IMR-90 (cell line): ENCODE results near the gene SLC6A11. TPM values are rescaled to one million over a fixed set of nuclear protein-coding genes. Genes with fewer than 3 reads are reported as not detected.

Experiments used
- ATAC-seq: fragments of 200-7000 bp; cut with Tn5 transposase; 2 replicates; pipeline ENCODE4 v1.9.1; 2020; ENCODE audit warnings: low read depth, mild to moderate bottlenecking, moderate library complexity
- BruUV-seq: library from RNA; stranded (reverse); fragments of 400-500 nt; replicated peaks from 2 replicates; lab custom pipeline; 2021; lab: Mats Ljungman, UMichigan
- CTCF ChIA-PET: fragments of 300-600 bp; formaldehyde crosslinking; extraction: SDS; loops from one replicate; lab custom pipeline; 2021; ENCODE audit warnings: antibody characterized with exemption; lab: Yijun Ruan, JAX
- POLR2A ChIA-PET: fragments of 300-600 bp; sonication (Branson Sonifier 250); formaldehyde crosslinking; loops from one replicate; lab custom pipeline; 2022; ENCODE audit warnings: antibody characterized with exemption; ENCODE audit not compliant: unreplicated experiment; lab: Charles Lee
- DNase-seq: peaks from one replicate; pipeline ENCODE4 v3.0.0; 2013
- H2AFZ ChIP-seq: replicated peaks from 2 replicates; pipeline ENCODE3; 2013; ENCODE audit warnings: low read length, mild to moderate bottlenecking; ENCODE audit not compliant: poor library complexity
- H2AK5ac ChIP-seq: 2 replicates; pipeline ENCODE4 v1.6.1; 2013; ENCODE audit warnings: low read depth, low read length, inconsistent platforms
- H2AK9ac ChIP-seq: replicated peaks from 2 replicates; pipeline ENCODE3; 2013; ENCODE audit warnings: mild to moderate bottlenecking, low read depth, low read length, moderate library complexity; ENCODE audit not compliant: poor library complexity
- H2BK120ac ChIP-seq: 2 replicates; pipeline ENCODE4 v1.6.1; 2013; ENCODE audit warnings: low read depth, low read length, inconsistent platforms
- H2BK15ac ChIP-seq: 3 replicates; pipeline ENCODE4 v1.6.1; 2013; ENCODE audit warnings: low read depth, low read length, inconsistent platforms
- H2BK20ac ChIP-seq: 2 replicates; pipeline ENCODE4 v1.6.1; 2013; ENCODE audit warnings: low read depth, mild to moderate bottlenecking, inconsistent platforms, low read length, moderate library complexity
- H2BK5ac ChIP-seq: 2 replicates; pipeline ENCODE4 v1.6.1; 2013; ENCODE audit warnings: mild to moderate bottlenecking, low read depth, low read length, inconsistent platforms; ENCODE audit not compliant: poor library complexity, severe bottlenecking
- H3K14ac ChIP-seq: replicated peaks from 2 replicates; pipeline ENCODE4 v1.6.1; 2013; ENCODE audit warnings: low read depth, low read length, inconsistent platforms
- H3K18ac ChIP-seq: 2 replicates; pipeline ENCODE4 v1.6.1; 2013; ENCODE audit warnings: low read depth, low read length, control low read depth
- H3K23ac ChIP-seq: 2 replicates; pipeline ENCODE4 v1.6.1; 2013; ENCODE audit warnings: low read depth, low read length, inconsistent platforms
- H3K27ac ChIP-seq: 2 replicates; pipeline ENCODE4 v1.5.1; 2013; ENCODE audit warnings: mild to moderate bottlenecking, control low read depth, low read length; ENCODE audit not compliant: insufficient read depth
- H3K27me3 ChIP-seq: 2 replicates; pipeline ENCODE4 v1.6.1; 2013; ENCODE audit warnings: low read length; ENCODE audit not compliant: control insufficient read depth, insufficient read depth
- H3K36me3 ChIP-seq: 2 replicates; pipeline ENCODE4 v1.6.1; 2013; ENCODE audit warnings: low read length, mixed read lengths; ENCODE audit not compliant: control insufficient read depth, insufficient read depth
- H3K4ac ChIP-seq: 2 replicates; pipeline ENCODE4 v1.6.1; 2013; ENCODE audit warnings: low read depth, low read length, inconsistent platforms
- H3K4me1 ChIP-seq: 2 replicates; pipeline ENCODE4 v1.6.1; 2013; ENCODE audit warnings: low read length, mixed read lengths; ENCODE audit not compliant: control insufficient read depth, insufficient read depth
- H3K4me2 ChIP-seq: 2 replicates; pipeline ENCODE4 v1.6.1; 2013; ENCODE audit warnings: low read depth, mild to moderate bottlenecking, control low read depth, low read length, moderate library complexity
- H3K4me3 ChIP-seq: 2 replicates; pipeline ENCODE4 v1.5.1; 2013; ENCODE audit warnings: low read depth, mild to moderate bottlenecking, control low read depth, low read length, moderate library complexity; ENCODE audit not compliant: insufficient read depth
- H3K56ac ChIP-seq: 2 replicates; pipeline ENCODE4 v1.6.1; 2013; ENCODE audit warnings: low read length, inconsistent platforms; ENCODE audit not compliant: insufficient read depth; ENCODE audit errors: extremely low read depth
- H3K79me1 ChIP-seq, 2 experiments: 2 replicates each; pipeline ENCODE4 v1.6.1; 2013; ENCODE audit warnings: low read length in 2 of 2, inconsistent platforms in 1 of 2, low read depth in 1 of 2
- H3K9ac ChIP-seq: 2 replicates; pipeline ENCODE4 v1.6.1; 2013; ENCODE audit warnings: low read depth, low read length, control low read depth
- H3K9me1 ChIP-seq: 2 replicates; pipeline ENCODE4 v1.6.1; 2013; ENCODE audit warnings: low read length, inconsistent platforms; ENCODE audit not compliant: insufficient read depth
- H3K9me3 ChIP-seq: 2 replicates; pipeline ENCODE4 v1.6.1; 2013; ENCODE audit warnings: low read length; ENCODE audit not compliant: control insufficient read depth, insufficient read depth
- H4K20me1 ChIP-seq: 2 replicates; pipeline ENCODE4 v1.6.1; 2013; ENCODE audit warnings: low read length, inconsistent platforms; ENCODE audit not compliant: insufficient read depth
- H4K5ac ChIP-seq: 2 replicates; pipeline ENCODE4 v1.6.1; 2013; ENCODE audit warnings: mild to moderate bottlenecking, low read depth, low read length, control low read depth
- H4K8ac ChIP-seq, 2 experiments: 2 replicates each; pipeline ENCODE4 v1.6.1; 2013; ENCODE audit warnings: low read depth in 2 of 2, low read length in 2 of 2, control low read depth in 1 of 2, inconsistent platforms in 1 of 2
- H4K91ac ChIP-seq: 2 replicates; pipeline ENCODE4 v1.6.1; 2013; ENCODE audit warnings: low read depth, low read length, inconsistent platforms; ENCODE audit not compliant: insufficient read depth
- BHLHE40 ChIP-seq: fragments of 150-350 bp; IDR thresholded peaks from 2 replicates; pipeline ENCODE4 v1.6.1; 2016; ENCODE audit warnings: mild to moderate bottlenecking, low read depth, low read length
- CEBPB ChIP-seq: IDR thresholded peaks from 2 replicates; pipeline ENCODE4 v1.6.1; 2012; ENCODE audit warnings: low read depth, low read length, improper control_type of control experiment
- CHD1 ChIP-seq: IDR thresholded peaks from 2 replicates; pipeline ENCODE4 v1.6.1; 2012; ENCODE audit warnings: low read depth, low read length, improper control_type of control experiment
- ELK1 ChIP-seq: fragments of 150-350 bp; IDR thresholded peaks from 2 replicates; pipeline ENCODE4 v1.6.1; 2016; ENCODE audit warnings: low read depth, mild to moderate bottlenecking, low read length, moderate library complexity, borderline replicate concordance
- FOS ChIP-seq: fragments of 150-350 bp; IDR thresholded peaks from 2 replicates; pipeline ENCODE4 v1.6.1; 2016; ENCODE audit warnings: low read depth, low read length
- MAFK ChIP-seq: IDR thresholded peaks from 2 replicates; pipeline ENCODE4 v1.6.1; 2012; ENCODE audit warnings: low read depth, low read length, improper control_type of control experiment
- MAZ ChIP-seq: IDR thresholded peaks from 2 replicates; pipeline ENCODE4 v1.6.1; 2012; ENCODE audit warnings: low read depth, mild to moderate bottlenecking, low read length, improper control_type of control experiment, moderate library complexity, borderline replicate concordance
- MXI1 ChIP-seq: IDR thresholded peaks from 2 replicates; pipeline ENCODE4 v1.6.1; 2012; ENCODE audit warnings: low read depth, mild to moderate bottlenecking, low read length, moderate library complexity, borderline replicate concordance
- NFE2L2 ChIP-seq: fragments of 150-350 bp; IDR thresholded peaks from 2 replicates; pipeline ENCODE4 v1.6.1; 2016; ENCODE audit warnings: low read depth, mild to moderate bottlenecking, low read length
- POLR2A ChIP-seq: IDR thresholded peaks from 2 replicates; pipeline ENCODE4 v1.6.1; 2012; ENCODE audit warnings: mild to moderate bottlenecking, low read depth, low read length
- RAD21 ChIP-seq: IDR thresholded peaks from 2 replicates; pipeline ENCODE4 v1.6.1; 2012; ENCODE audit warnings: low read length, improper control_type of control experiment
- RCOR1 ChIP-seq: IDR thresholded peaks from 2 replicates; pipeline ENCODE4 v1.6.1; 2012; ENCODE audit warnings: mild to moderate bottlenecking, low read length, improper control_type of control experiment; ENCODE audit not compliant: insufficient replicate concordance
- RFX5 ChIP-seq: IDR thresholded peaks from 2 replicates; pipeline ENCODE4 v1.8.0; 2012; ENCODE audit warnings: low read depth, mild to moderate bottlenecking, low read length, moderate library complexity
- SMC3 ChIP-seq: fragments of 150-350 bp; IDR thresholded peaks from 2 replicates; pipeline ENCODE4 v1.6.1; 2016; ENCODE audit warnings: low read depth, mild to moderate bottlenecking, antibody characterized with exemption, low read length, moderate library complexity
- WGBS, 2 experiments: methylation state at CpG; one replicate each; pipeline versions ENCODE4 v1.1.5 to v1.1.7; 2013; ENCODE audit warnings: missing lambda C conversion rate in 2 of 2; ENCODE audit not compliant: insufficient read length in 1 of 2; ENCODE audit errors: extremely low coverage in 2 of 2; 5-methylcytosine and 5-hydroxymethylcytosine counted together
- dilution Hi-C: fragments of 300-500 bp; cut with HindIII; formaldehyde crosslinking; loops from one replicate; pipeline ENCODE4 v1.14.3; 2018; ENCODE audit warnings: low sequenced_read_pairs; ENCODE audit not compliant: unreplicated experiment
- in situ Hi-C: fragments of 300-500 bp; cut with MboI; formaldehyde crosslinking; loops from 3 replicates; pipeline ENCODE4 v1.14.3; 2019; ENCODE audit warnings: low sequenced_read_pairs, inconsistent platforms, mixed read lengths
- intact Hi-C: fragments of 100-400 bp; cut with micrococcal nuclease; formaldehyde crosslinking; loops from 2 replicates; pipeline ENCODE4 v1.10.0; 2022
- polyA plus RNA-seq, 3 experiments: library from polyadenylated mRNA; depleted of rRNA; stranded (reverse); fragments of >200 nt; gene quantifications; 2 replicates each; pipeline ENCODE4 v1.2.3, GENCODE V29; 2012; ENCODE audit warnings: low replicate concordance in 1 of 3
- total RNA-seq: library from RNA; depleted of rRNA; stranded (reverse); fragments of >200 nt; gene quantifications from 2 replicates; pipeline ENCODE4 v1.2.3, GENCODE V29; 2012
- TF ChIP-seq, protein P1 (sequence below): conservative IDR thresholded peaks from 2 replicates; pipeline ENCODE4 v1.5.1; 2012; ENCODE audit warnings: mild to moderate bottlenecking, low read depth, low read length, improper control_type of control experiment
- TF ChIP-seq, protein P2 (sequence below): fragments of 150-350 bp; IDR thresholded peaks from 2 replicates; pipeline ENCODE4 v1.6.1; 2017; ENCODE audit warnings: mild to moderate bottlenecking, antibody characterized with exemption, low read length, low read depth

The SLC6A11 gene
- total and polyA plus RNA-seq, 2 of the 4 experiments (the other 2 are of a cell fraction), result not detected

DNA sequence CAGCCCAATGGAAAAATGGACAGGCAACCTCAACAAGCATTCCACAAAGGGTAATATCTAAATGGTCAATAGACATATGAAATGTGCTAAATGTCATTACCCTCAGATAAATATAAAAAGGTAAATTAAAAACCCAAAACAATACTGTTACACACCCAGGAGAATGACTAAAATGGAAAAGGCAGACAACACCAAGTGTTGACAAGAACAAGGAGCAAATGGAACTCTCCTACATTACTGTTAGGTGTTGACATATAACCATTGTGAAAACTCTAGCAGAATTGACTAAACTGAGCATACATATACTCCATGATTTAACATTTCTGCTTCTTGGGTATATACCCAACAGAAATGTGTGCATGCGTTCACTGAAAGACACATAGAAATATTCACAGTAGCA is 25.3 kb upstream of the SLC6A11 start:
- Histone ChIP-seq H3K27ac (no peak overlapping the region), H3K4me2 (no peak overlapping the region), H3K4ac (no peak overlapping the region), H3K18ac (no peak overlapping the region), H2BK5ac (no peak overlapping the region), H3K4me3 (no peak overlapping the region), H2BK120ac (no peak overlapping the region), H2AK5ac (no peak overlapping the region), H3K27me3 (no peaks in the 10 kb centered on the region), H3K4me1 (no peaks in the 10 kb centered on the region), H3K14ac (no peak overlapping the region), H2AFZ (no peak overlapping the region), H3K9me3 (no peaks in the 10 kb centered on the region), H3K36me3 (no peaks in the 10 kb centered on the region), H4K8ac (no peak overlapping the region), H3K9me1 (no peaks in the 10 kb centered on the region), H2AK9ac (no peak overlapping the region), H4K91ac (no peak overlapping the region), H2BK20ac (no peak overlapping the region), H3K23ac (no peak overlapping the region), H3K56ac (no peak overlapping the region), H2BK15ac (no peak overlapping the region), H4K5ac (no peak overlapping the region), H3K9ac (no peak overlapping the region), H4K20me1 (no peaks in the 10 kb centered on the region), H3K79me1 (no peaks in the 10 kb centered on the region)
- BruUV-seq, result no TSS peak
- POLR2A ChIA-PET, result no interaction called here
- ATAC-seq, result no peak
- TF ChIP-seq RAD21 (no peak), FOS (no peak), RFX5 (no peak), CEBPB (no peak), BHLHE40 (no peak), MAFK (no peak), ELK1 (no peak), MXI1 (no peak), NFE2L2 (no peak), MAZ (no peak), CHD1 (no peak), POLR2A (no peak), RCOR1 (no peak), SMC3 (no peak)
- TF ChIP-seq, protein P1, sequence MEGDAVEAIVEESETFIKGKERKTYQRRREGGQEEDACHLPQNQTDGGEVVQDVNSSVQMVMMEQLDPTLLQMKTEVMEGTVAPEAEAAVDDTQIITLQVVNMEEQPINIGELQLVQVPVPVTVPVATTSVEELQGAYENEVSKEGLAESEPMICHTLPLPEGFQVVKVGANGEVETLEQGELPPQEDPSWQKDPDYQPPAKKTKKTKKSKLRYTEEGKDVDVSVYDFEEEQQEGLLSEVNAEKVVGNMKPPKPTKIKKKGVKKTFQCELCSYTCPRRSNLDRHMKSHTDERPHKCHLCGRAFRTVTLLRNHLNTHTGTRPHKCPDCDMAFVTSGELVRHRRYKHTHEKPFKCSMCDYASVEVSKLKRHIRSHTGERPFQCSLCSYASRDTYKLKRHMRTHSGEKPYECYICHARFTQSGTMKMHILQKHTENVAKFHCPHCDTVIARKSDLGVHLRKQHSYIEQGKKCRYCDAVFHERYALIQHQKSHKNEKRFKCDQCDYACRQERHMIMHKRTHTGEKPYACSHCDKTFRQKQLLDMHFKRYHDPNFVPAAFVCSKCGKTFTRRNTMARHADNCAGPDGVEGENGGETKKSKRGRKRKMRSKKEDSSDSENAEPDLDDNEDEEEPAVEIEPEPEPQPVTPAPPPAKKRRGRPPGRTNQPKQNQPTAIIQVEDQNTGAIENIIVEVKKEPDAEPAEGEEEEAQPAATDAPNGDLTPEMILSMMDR, result no peak
- TF ChIP-seq, protein P2, sequence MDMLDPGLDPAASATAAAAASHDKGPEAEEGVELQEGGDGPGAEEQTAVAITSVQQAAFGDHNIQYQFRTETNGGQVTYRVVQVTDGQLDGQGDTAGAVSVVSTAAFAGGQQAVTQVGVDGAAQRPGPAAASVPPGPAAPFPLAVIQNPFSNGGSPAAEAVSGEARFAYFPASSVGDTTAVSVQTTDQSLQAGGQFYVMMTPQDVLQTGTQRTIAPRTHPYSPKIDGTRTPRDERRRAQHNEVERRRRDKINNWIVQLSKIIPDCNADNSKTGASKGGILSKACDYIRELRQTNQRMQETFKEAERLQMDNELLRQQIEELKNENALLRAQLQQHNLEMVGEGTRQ, result no peak
- intact Hi-C loops (no loop called here), dilution Hi-C loops (no loop called here), in situ Hi-C loops (no loop called here)
- WGBS, 2 experiments, result 80% methylated on average over 1 of the region's 1 CpG; no CpG with 5 or more reads in 1 of the 2 experiments
- CTCF ChIA-PET, result no interaction called here
- DNase-seq, result no peak
